Small intestine (tissue), 7 donors: Measurements from ENCODE around the gene SPIRE2. TPM values are rescaled to one million over a fixed set of nuclear protein-coding genes. Genes with fewer than 3 reads are reported as not detected.
"Not testable (repeated sequence)": the region's sequence is repeated elsewhere in the genome, so short reads cannot be mapped to it uniquely, and the experiment has no call there.

Source experiments
- DNase-seq, 2 donors: peaks; one replicate each; pipeline versions ENCODE4 v3.0.0 to v3.0.0-alpha.2; 2013
- FAIRE-seq: peaks from 2 replicates; lab custom pipeline; 2012; peaks lifted over from hg19 to GRCh38; lab: Jason Lieb, UNC
- H3K27ac ChIP-seq, 3 donors: one replicate each; pipeline ENCODE4 v1.5.1; 2013; ENCODE audit warnings: low read length in 2 of 3, mild to moderate bottlenecking in 2 of 3, control low read depth in 1 of 3, inconsistent platforms in 1 of 3, low read depth in 1 of 3, moderate library complexity in 1 of 3
- H3K27me3 ChIP-seq, 3 donors: one replicate each; pipeline ENCODE4 v1.6.1; 2013; ENCODE audit warnings: low read length in 3 of 3, inconsistent platforms in 1 of 3; ENCODE audit not compliant: control insufficient read depth in 3 of 3, insufficient read depth in 3 of 3
- H3K36me3 ChIP-seq, 3 donors: one replicate each; pipeline ENCODE4 v1.6.1; 2013; ENCODE audit warnings: low read length in 3 of 3, inconsistent platforms in 1 of 3, low read depth in 1 of 3, mild to moderate bottlenecking in 1 of 3, moderate library complexity in 1 of 3; ENCODE audit not compliant: control insufficient read depth in 3 of 3, insufficient read depth in 2 of 3
- H3K4me1 ChIP-seq, 3 donors: one replicate each; pipeline ENCODE4 v1.6.1; 2013; ENCODE audit warnings: low read length in 2 of 3, inconsistent platforms in 1 of 3, low read depth in 1 of 3, mild to moderate bottlenecking in 1 of 3, moderate library complexity in 1 of 3; ENCODE audit not compliant: control insufficient read depth in 3 of 3, insufficient read depth in 2 of 3
- H3K4me3 ChIP-seq, 3 donors: one replicate each; pipeline ENCODE4 v1.5.1; 2013; ENCODE audit warnings: low read length in 3 of 3, control low read depth in 1 of 3, inconsistent platforms in 1 of 3, low read depth in 1 of 3, mild to moderate bottlenecking in 1 of 3, moderate library complexity in 1 of 3
- H3K9me3 ChIP-seq, 2 donors: one replicate each; pipeline ENCODE4 v1.6.1; 2013; ENCODE audit warnings: low read depth in 1 of 2, low read length in 1 of 2; ENCODE audit not compliant: control insufficient read depth in 2 of 2, insufficient read depth in 1 of 2
- WGBS, 3 donors: extraction: QIAGEN DNeasy Blood & Tissue Kit; methylation state at CpG; one replicate each; pipeline ENCODE4 v1.1.7; 2013; 5-methylcytosine and 5-hydroxymethylcytosine counted together
- polyA plus RNA-seq, 4 donors: library from polyadenylated mRNA; stranded (reverse) in 3 of 4; unstranded in 1 of 4; fragments of 200-250 nt in 3 of 4; fragments of 120-200 nt in 1 of 4; gene quantifications; one replicate each; pipeline versions ENCODE4 v1.2.1 to v1.2.3, GENCODE V29; 2013
- donor health status: healthy with polysubstance abuse.
- donor health status: control.
- donor health status: control.
- donor health status: Bipolar disorder and iron deficiency.
- donor health status: healthy.

SPIRE2 gene
- polyA plus RNA-seq, 4 donors: 19.6 to 61.5 (median 44.9) TPM

DNA sequence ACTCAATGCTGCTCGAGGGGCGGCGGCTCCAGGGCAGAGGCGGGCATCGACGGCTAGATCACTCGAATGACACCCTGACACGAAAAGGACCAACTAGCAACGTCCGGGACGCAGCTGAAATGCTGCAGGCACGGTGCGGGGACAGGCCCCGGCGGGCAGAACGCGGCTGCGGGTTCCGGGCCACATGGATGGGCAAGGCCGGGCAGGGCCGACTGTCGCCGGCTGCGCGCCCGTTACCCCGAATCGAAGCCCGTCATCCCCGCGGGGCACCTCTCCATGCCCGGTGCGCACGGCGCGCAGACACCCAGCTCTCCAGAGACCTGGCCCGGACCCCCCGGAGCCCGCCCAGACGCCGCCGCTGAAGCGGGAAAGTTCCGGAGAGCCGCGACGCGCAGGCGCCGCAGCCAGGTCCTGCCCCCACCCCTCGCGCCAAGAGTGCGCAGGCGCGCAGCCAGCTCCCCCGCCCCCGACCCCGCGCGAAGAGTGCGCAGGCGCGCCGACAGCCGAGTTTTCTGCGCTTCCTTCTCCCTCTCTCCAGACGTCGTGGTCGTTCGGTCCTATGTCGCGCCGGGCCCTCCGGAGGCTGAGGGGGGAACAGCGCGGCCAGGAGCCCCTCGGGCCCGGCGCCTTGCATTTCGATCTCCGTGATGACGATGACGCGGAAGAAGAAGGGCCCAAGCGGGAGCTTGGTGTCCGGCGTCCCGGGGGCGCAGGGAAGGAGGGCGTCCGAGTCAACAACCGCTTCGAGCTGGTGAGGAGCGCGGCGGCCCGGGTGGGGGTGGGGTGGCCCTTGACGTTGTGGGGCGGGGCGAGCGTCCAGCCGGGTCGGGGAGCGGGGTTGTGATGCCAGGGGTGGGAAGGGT lies 45.1 kb downstream of the SPIRE2 start, which contains the start of gene TCF25:
TCF25 (plus strand) TSS at position 484 of the 863 bp plus-strand sequence; CDS start at position 560, 76 bp downstream.
- no peaks in the 10 kb centered on the region for H3K27me3 ChIP-seq
- H3K27ac ChIP-seq: peak within 1 kb of the TSS; percentile 98 to 100 (median 100)
- WGBS, 3 donors: 1% methylated on average over 57 to 104 of the region's 104 CpGs
- peaks cover 0 to 13% (median 0%) of the 10 kb centered on the region in 3 donors for H3K4me1 ChIP-seq
- H3K9me3 ChIP-seq: no peaks in the 10 kb centered on the region
- peak within 1 kb of the TSS; percentile 67 to 100 (median 86) for H3K4me3 ChIP-seq
- no peak for FAIRE-seq
- peak; percentile 89 to 95 for DNase-seq
- peaks cover 0 to 49% (median 2%) of the 10 kb centered on the region in 3 donors for H3K36me3 ChIP-seq

DNA sequence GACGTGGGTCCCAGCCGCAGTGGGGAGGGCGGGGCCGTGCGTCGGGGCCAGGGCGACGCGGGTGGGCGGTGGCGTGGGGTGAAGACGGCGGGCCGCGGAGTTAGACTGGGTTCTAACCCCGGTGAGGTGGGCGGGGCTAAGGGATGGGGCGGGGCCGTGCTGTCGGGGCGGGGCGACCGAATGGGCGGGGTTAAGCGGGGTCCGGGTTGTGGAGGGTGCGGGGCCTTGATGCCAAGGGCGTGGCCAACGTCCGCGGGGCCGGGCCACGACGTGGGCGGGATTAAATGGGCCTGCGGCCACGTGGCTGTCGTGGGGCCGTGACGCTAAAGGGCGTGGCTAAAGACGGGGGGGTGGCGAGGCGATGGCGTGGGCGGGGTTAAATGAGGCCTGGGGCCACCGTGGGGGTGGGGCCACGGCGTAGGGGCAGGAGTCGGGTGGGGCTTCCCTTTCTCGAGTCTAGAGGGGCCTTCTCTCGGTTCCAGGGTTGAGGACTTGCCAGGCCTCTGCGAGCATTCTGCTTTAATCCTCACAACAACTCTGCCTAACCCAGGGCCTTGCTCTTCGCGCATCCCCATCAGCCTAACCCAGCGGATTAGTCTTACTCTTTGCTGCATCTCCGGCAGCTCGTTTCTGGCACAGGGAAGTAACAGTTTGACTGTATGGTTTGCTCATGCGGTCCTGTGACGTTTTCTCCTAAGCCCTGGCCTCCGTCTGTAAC lies 45.9 kb downstream of the SPIRE2 start:
- DNase-seq (peak; percentile 95 to 96), FAIRE-seq (no peak)
- H3K4me3 ChIP-seq: peak overlapping the region; percentile 67 to 100 (median 86)
- WGBS, 3 donors: 4 to 15% (median 7%) methylated on average over 20 to 61 of the region's 61 CpGs
- peaks cover 0 to 13% (median 0%) of the 10 kb centered on the region in 3 donors for H3K4me1 ChIP-seq
- no peaks in the 10 kb centered on the region for H3K9me3 ChIP-seq
- H3K36me3 ChIP-seq: peaks cover 2 to 54% (median 2%) of the 10 kb centered on the region in 3 donors
- no peaks in the 10 kb centered on the region for H3K27me3 ChIP-seq
- peak overlapping the region; percentile 98 to 100 (median 100) for H3K27ac ChIP-seq

DNA sequence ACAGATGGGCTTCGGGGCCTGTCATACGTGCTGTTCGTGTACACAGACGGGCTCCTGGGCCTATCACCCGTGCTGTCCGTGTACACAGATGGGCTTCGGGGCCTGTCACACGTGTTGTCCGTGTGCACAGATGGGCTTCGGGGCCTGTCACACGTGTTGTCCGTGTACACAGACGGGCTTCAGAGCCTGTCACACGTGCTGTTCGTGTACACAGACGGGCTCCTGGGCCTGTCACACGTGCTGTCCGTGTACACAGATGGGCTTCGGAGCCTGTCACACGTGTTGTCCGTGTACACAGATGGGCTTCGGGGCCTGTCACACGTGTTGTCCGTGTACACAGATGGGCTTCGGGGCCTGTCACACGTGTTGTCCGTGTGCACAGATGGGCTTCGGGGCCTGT lies 50.8 kb downstream of the SPIRE2 start:
- WGBS, 3 donors: 97 to 99% (median 98%) methylated on average over 22 to 28 of the region's 28 CpGs
- DNase-seq, H3K9me3 ChIP-seq, H3K27ac ChIP-seq, H3K27me3 ChIP-seq, H3K4me1 ChIP-seq, FAIRE-seq, H3K4me3 ChIP-seq: not testable (repeated sequence)
- peaks cover 8 to 74% (median 15%) of the 10 kb centered on the region in 3 donors for H3K36me3 ChIP-seq

DNA sequence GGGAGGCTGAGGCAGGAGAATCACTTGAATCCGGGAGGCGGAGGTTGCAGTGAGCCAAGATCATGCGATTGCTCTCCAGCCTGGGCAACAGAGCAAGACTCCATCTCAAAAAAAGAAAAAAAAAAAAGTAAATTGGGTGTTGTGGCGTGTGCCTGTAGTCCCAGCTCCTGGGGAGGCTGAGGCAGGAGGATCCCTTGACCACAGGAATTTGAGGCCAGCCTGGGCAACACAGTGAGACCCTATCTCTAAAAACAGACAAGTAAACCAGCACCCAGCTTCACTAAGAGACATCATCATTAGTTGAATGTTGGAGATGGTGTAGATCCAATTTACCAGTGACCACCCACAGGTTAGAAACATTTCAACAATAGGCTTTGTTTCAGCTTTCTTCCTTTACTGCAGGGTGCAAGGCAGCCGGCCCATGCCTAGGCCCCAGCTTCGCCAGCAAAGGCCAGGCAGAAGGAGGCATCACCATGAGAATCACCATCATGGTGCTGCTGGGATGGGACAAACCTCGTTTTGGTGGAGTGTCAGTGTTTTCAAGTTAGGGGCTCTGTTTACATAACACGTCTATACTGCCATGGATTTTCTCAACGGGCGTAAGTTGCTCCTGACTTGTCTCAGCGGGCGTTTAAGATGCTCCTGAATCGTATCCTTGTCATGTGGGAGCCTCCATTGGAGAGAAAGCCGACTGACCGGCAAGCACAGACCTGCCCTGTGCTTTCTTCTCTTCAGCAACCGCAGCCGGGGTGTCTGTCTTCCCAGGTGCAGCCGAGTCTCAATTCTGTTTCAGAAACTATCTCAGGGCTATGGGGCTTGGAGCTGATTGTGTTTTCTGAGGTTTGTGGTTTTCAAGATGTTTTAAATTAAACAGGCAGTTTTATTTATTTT lies 52.4 kb downstream of the SPIRE2 start:
- FAIRE-seq: no peak
- Histone ChIP-seq H3K36me3 (peaks cover 6 to 79% (median 17%) of the 10 kb centered on the region in 3 donors), H3K4me3 (no peak overlapping the region), H3K9me3 (no peaks in the 10 kb centered on the region), H3K27ac (no peak overlapping the region), H3K27me3 (no peaks in the 10 kb centered on the region), H3K4me1 (no peaks in the 10 kb centered on the region)
- no peak for DNase-seq
- 86 to 91% (median 90%) methylated on average over 18 of the region's 18 CpGs for WGBS, 3 donors

DNA sequence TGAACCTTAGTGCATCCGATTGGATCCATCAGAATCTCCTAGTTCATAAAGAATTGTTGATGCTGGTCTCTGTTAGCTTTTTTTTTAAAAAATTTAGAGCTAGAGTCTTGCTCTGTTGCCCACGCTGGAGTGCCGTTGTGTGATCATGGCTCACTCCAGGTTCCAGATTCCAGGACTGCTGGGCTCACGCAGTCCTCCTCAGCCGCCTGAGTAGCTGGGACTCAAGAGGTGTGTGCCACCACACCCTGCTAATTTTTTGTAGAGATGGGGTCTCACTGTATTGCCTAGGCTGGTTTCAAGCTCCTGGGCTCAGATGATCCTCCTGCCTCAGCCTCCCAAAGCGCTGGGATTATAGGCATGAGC lies 53.1 kb downstream of the SPIRE2 start:
- DNase-seq (no peak), FAIRE-seq (no peak)
- peaks cover 8 to 82% (median 17%) of the 10 kb centered on the region in 3 donors for H3K36me3 ChIP-seq
- WGBS, 3 donors: 91 to 95% (median 93%) methylated on average over 6 of the region's 6 CpGs
- H3K27ac ChIP-seq: no peak overlapping the region
- H3K9me3 ChIP-seq: no peaks in the 10 kb centered on the region
- no peaks in the 10 kb centered on the region for H3K27me3 ChIP-seq
- H3K4me3 ChIP-seq: no peak overlapping the region
- no peaks in the 10 kb centered on the region for H3K4me1 ChIP-seq

DNA sequence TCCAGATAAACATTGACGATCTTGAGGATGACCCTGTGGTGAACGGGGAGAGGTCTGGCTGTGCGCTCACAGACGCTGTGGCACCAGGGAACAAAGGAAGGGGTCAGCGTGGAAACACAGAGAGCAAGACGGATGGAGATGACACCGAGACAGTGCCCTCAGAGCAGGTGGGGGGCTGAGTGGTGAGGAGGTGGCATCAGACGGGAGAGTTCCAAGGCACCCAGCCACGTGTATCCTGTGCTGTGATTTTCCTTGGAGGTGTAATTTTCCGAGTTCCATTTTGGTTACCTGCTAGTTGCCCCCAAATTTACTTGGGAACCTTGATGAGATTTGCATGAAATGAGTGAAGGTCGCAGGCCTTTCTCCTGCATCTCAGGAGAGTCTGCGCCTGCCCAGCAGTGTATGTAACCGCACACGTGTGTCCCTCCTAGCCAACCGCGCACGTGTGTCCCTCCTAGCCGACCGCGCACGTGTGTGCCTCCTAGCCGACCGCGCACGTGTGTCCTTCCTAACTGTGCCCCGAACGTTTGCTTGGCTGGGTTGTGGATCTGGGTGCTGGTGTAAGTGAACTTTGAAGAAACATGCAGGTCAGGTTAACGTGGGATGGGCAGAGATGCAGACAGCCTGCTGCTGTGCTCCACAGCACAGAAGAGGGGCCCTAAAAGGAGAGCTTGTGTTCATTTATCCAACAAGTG lies 55.2 kb downstream of the SPIRE2 start:
- no peak overlapping the region for H3K27ac ChIP-seq
- H3K36me3 ChIP-seq: peaks cover 16 to 93% (median 25%) of the 10 kb centered on the region in 3 donors
- DNase-seq: no peak
- H3K27me3 ChIP-seq: no peaks in the 10 kb centered on the region
- WGBS, 3 donors: 92 to 93% (median 93%) methylated on average over 28 of the region's 28 CpGs
- no peak for FAIRE-seq
- no peaks in the 10 kb centered on the region for H3K9me3 ChIP-seq
- no peaks in the 10 kb centered on the region for H3K4me1 ChIP-seq
- H3K4me3 ChIP-seq: no peak overlapping the region

DNA sequence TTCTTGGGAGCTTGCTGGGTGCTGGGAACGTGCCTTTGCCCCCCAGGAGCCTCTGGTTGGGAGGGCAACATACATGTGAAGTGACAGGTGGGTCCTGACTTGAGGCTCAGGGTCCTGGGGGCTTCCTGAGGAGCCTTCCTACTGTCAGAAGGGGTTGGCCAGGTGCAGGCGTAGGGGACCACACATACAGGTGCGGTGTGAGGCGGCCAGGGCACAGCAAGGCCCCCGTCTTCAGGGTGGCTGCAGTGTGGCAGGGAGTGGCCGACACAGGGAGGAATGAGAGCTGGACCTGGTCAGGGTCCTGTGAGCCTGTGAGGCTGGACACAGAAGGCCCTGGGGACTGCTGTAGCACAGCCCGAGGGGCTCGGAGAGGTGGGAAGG lies 55.8 kb downstream of the SPIRE2 start:
- Histone ChIP-seq H3K27me3 (no peaks in the 10 kb centered on the region), H3K4me1 (no peaks in the 10 kb centered on the region), H3K27ac (no peak overlapping the region), H3K36me3 (peaks cover 16 to 93% (median 24%) of the 10 kb centered on the region in 3 donors), H3K4me3 (no peak overlapping the region), H3K9me3 (no peaks in the 10 kb centered on the region)
- DNase-seq: no peak
- 96 to 99% (median 98%) methylated on average over 8 of the region's 8 CpGs for WGBS, 3 donors
- no peak for FAIRE-seq
